CD4-positive, alpha-beta T cell (primary cell): ENCODE data around the gene GPR42. TPM values are rescaled to one million over a fixed set of nuclear protein-coding genes. Genes with fewer than 3 reads are reported as not detected.

Experiments
- ATAC-seq: fragments of 200-7000 bp; cut with Tn5 transposase; one replicate; pipeline ENCODE4 v1.10.0; 2022; ENCODE audit warnings: mild to moderate bottlenecking; ENCODE audit not compliant: poor library complexity
- CTCF ChIA-PET: fragments of 350-600 bp; sonication (Branson Sonifier 250); formaldehyde crosslinking; loops from one replicate; lab custom pipeline; 2021; ENCODE audit warnings: antibody characterized with exemption, inconsistent platforms; lab: Charles Lee
- POLR2A ChIA-PET: fragments of 350-600 bp; sonication (Branson Sonifier 250); formaldehyde crosslinking; loops from one replicate; lab custom pipeline; 2021; ENCODE audit warnings: antibody characterized with exemption, inconsistent platforms; lab: Charles Lee
- DNase-seq, 14 experiments: peaks; one replicate each; pipeline ENCODE4 v3.0.0-alpha.2; 2013 to 2020; ENCODE audit warnings: mixed read lengths in 2 of 14
- H3K27ac ChIP-seq, 2 donors: one replicate each; pipeline versions ENCODE4 v1.5.1 to v1.7.0; 2013; ENCODE audit warnings: low read length in 2 of 2, low read depth in 1 of 2, mild to moderate bottlenecking in 1 of 2
- H3K27me3 ChIP-seq, 2 experiments: 1 replicate in 1 of 2; 2 replicates in 1 of 2; pipeline versions ENCODE4 v1.6.1 to v1.7.0; 2013; ENCODE audit warnings: low read length in 2 of 2, control low read depth in 1 of 2, mild to moderate bottlenecking in 1 of 2, moderate library complexity in 1 of 2; ENCODE audit not compliant: insufficient read depth in 2 of 2, control insufficient read depth in 1 of 2
- H3K36me3 ChIP-seq: one replicate; pipeline ENCODE4 v1.6.1; 2013; ENCODE audit warnings: low read length, control low read depth; ENCODE audit not compliant: insufficient read depth
- H3K4me1 ChIP-seq: one replicate; pipeline ENCODE4 v1.6.1; 2013; ENCODE audit warnings: low read length, control low read depth; ENCODE audit not compliant: insufficient read depth
- H3K4me3 ChIP-seq: one replicate; pipeline ENCODE4 v1.5.1; 2013; ENCODE audit warnings: mild to moderate bottlenecking, low read length, moderate library complexity
- H3K9me3 ChIP-seq, 2 experiments: 1 replicate in 1 of 2; 2 replicates in 1 of 2; pipeline versions ENCODE4 v1.6.1 to v1.7.0; 2013; ENCODE audit warnings: low read length in 2 of 2, mild to moderate bottlenecking in 2 of 2, control low read depth in 1 of 2, moderate library complexity in 1 of 2; ENCODE audit not compliant: control insufficient read depth in 1 of 2, insufficient read depth in 1 of 2
- H3K27ac Mint-ChIP-seq: one replicate; pipeline ENCODE4 v1.8.0; 2020; ENCODE audit warnings: mixed read lengths
- H3K27me3 Mint-ChIP-seq: one replicate; pipeline ENCODE4 v1.8.0; 2021; ENCODE audit warnings: mixed read lengths
- H3K36me3 Mint-ChIP-seq: one replicate; pipeline ENCODE4 v1.8.0; 2021; ENCODE audit warnings: low read depth, mixed read lengths
- H3K4me1 Mint-ChIP-seq: one replicate; pipeline ENCODE4 v1.8.0; 2021; ENCODE audit warnings: low read depth, mixed read lengths
- H3K4me3 Mint-ChIP-seq: one replicate; pipeline ENCODE4 v1.8.0; 2020; ENCODE audit warnings: mild to moderate bottlenecking, mixed read lengths
- H3K9me3 Mint-ChIP-seq: one replicate; pipeline ENCODE4 v1.8.0; 2020; ENCODE audit warnings: mixed read lengths
- intact Hi-C, 2 experiments: fragments of 100-400 bp; cut with DNase I in 1 of 2; cut with micrococcal nuclease in 1 of 2; formaldehyde crosslinking; loops; one replicate each; pipeline versions ENCODE4 v1.15.1 to v1.9.0; 2023 to 2025; cut with DNase I, micrococcal nuclease
- microRNA-seq: library from miRNA; unstranded; fragments of <30 nt; microRNA quantifications from one replicate; pipeline ENCODE4 v1.2.0, GENCODE V29; 2021; ENCODE audit warnings: borderline microRNAs expressed, borderline replicate concordance
- total RNA-seq, 174 experiments: library from RNA in 2 of 174; stranded (reverse) in 2 of 174; gene quantifications; one replicate each; pipeline ENCODE4 v1.2.3 and lab custom pipeline; 2021 to 2026
- TF ChIP-seq, protein P1 (sequence below): fragments of 200-600 bp; IDR thresholded peaks from one replicate; pipeline ENCODE4 v1.8.0; 2022; ENCODE audit warnings: antibody characterized with exemption, mild to moderate bottlenecking

GPR42 gene
- total RNA-seq, 2 experiments from 2014 or later: 0.14 TPM; not detected in 1

DNA sequence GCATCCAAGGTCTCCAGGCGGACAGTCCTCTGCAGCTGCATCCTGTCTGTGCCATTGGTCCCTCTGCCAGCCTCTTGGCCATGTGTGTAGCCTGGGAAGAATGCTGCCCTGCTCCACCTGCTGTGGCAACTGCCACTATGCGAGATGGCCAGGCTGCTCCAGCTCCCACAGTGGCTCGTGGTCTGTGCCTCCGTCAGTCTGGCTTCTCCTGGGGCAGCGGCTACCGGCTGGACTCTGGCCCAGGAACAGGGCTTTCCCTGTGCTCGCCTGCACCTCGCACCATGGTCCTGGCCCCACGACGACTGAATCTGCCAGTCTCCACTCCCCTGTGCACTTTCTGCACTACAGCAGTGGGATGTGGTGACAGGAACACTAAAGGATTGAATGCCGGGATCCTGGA is 50.5 kb downstream of the GPR42 start:
- H3K4me3 ChIP-seq: no peak overlapping the region
- ChIA-PET CTCF (interaction anchor here (1.7 kb wide), 1 partner anchor 68 kb away, joined by 3 read pairs; no protein-coding TSS in a partner anchor), POLR2A (no interaction called here)
- H3K36me3 ChIP-seq: no peaks in the 10 kb centered on the region
- no peak overlapping the region for H3K4me3 Mint-ChIP-seq
- H3K9me3 Mint-ChIP-seq: no peaks in the 10 kb centered on the region
- H3K27ac Mint-ChIP-seq: no peak overlapping the region
- DNase-seq (no peak), ATAC-seq (no peak)
- no peaks in the 10 kb centered on the region for H3K4me1 Mint-ChIP-seq
- H3K9me3 ChIP-seq: no peaks in the 10 kb centered on the region
- TF ChIP-seq, protein P1, sequence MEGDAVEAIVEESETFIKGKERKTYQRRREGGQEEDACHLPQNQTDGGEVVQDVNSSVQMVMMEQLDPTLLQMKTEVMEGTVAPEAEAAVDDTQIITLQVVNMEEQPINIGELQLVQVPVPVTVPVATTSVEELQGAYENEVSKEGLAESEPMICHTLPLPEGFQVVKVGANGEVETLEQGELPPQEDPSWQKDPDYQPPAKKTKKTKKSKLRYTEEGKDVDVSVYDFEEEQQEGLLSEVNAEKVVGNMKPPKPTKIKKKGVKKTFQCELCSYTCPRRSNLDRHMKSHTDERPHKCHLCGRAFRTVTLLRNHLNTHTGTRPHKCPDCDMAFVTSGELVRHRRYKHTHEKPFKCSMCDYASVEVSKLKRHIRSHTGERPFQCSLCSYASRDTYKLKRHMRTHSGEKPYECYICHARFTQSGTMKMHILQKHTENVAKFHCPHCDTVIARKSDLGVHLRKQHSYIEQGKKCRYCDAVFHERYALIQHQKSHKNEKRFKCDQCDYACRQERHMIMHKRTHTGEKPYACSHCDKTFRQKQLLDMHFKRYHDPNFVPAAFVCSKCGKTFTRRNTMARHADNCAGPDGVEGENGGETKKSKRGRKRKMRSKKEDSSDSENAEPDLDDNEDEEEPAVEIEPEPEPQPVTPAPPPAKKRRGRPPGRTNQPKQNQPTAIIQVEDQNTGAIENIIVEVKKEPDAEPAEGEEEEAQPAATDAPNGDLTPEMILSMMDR: no peak
- peaks cover 8% of the 10 kb centered on the region for H3K27me3 Mint-ChIP-seq
- no peaks in the 10 kb centered on the region for H3K36me3 Mint-ChIP-seq
- H3K27me3 ChIP-seq: peaks cover 2 to 4% of the 10 kb centered on the region in 2 experiments
- H3K4me1 ChIP-seq: no peaks in the 10 kb centered on the region
- intact Hi-C loops: no loop called here
- H3K27ac ChIP-seq: no peak overlapping the region

Small RNA genes within 50 kb of the gene (microRNA-seq; reads per million reads assigned to microRNA genes)
- gene MIR5196: not detected

Other genes with a start within 250 kb of the GPR42 start
- under 1 TPM; 0.69 to 0.70 TPM for gene LGI4, start 236.0 kb upstream of the GPR42 start, total RNA-seq
- gene FXYD1, start 232.2 kb upstream of the GPR42 start, total RNA-seq: 1 to 10 TPM; 2.1 to 2.4 TPM
- gene FXYD7, start 227.8 kb upstream of the GPR42 start, total RNA-seq: 10 to 100 TPM; 15.3 to 15.6 TPM
- gene FXYD5, start 216.3 kb upstream of the GPR42 start, total RNA-seq: 100 to 1,000 TPM; 587 to 615 TPM
- gene FAM187B, start 142.3 kb upstream of the GPR42 start, total RNA-seq: not detected
- 10 to 100 TPM; 45.0 to 47.9 TPM for gene LSR, start 122.1 kb upstream of the GPR42 start, total RNA-seq
- gene USF2, start 102.1 kb upstream of the GPR42 start, total RNA-seq: 100 to 1,000 TPM; 335 to 344 TPM
- gene HAMP, start 88.5 kb upstream of the GPR42 start, total RNA-seq: 1 to 10 TPM; 1.5 to 1.6 TPM
- not detected for gene MAG, start 78.9 kb upstream of the GPR42 start, total RNA-seq
- gene CD22, start 41.9 kb upstream of the GPR42 start, total RNA-seq: under 1 TPM; 0.52 to 0.67 TPM
- gene FFAR1, start 23.2 kb upstream of the GPR42 start, total RNA-seq: not detected
- gene FFAR3, start 12.6 kb upstream of the GPR42 start, total RNA-seq: not detected
- under 1 TPM in 1 of 2 experiments, not detected in 1; 0.41 TPM for gene FFAR2, start 77.2 kb downstream of the GPR42 start, total RNA-seq
- gene KRTDAP, start 119.4 kb downstream of the GPR42 start, total RNA-seq: not detected
- not detected for gene DMKN, start 142.6 kb downstream of the GPR42 start, total RNA-seq
- not detected for gene SBSN, start 157.2 kb downstream of the GPR42 start, total RNA-seq
- gene GAPDHS, start 162.4 kb downstream of the GPR42 start, total RNA-seq: not detected
- gene TMEM147, start 174.6 kb downstream of the GPR42 start, total RNA-seq: 10 to 100 TPM; 20.3 to 22.0 TPM
- not detected for gene ATP4A, start 192.6 kb downstream of the GPR42 start, total RNA-seq
- not detected for gene PMIS2, start 215.1 kb downstream of the GPR42 start, total RNA-seq
- 10 to 100 TPM; 28.4 to 29.9 TPM for gene HAUS5, start 241.7 kb downstream of the GPR42 start, total RNA-seq